ENCODE data around the gene TDRD9.
"Not testable (repeated sequence)": the region's sequence is repeated elsewhere in the genome, so short reads cannot be mapped to it uniquely, and the experiment has no call there.

Gene TDRD9, protein sequence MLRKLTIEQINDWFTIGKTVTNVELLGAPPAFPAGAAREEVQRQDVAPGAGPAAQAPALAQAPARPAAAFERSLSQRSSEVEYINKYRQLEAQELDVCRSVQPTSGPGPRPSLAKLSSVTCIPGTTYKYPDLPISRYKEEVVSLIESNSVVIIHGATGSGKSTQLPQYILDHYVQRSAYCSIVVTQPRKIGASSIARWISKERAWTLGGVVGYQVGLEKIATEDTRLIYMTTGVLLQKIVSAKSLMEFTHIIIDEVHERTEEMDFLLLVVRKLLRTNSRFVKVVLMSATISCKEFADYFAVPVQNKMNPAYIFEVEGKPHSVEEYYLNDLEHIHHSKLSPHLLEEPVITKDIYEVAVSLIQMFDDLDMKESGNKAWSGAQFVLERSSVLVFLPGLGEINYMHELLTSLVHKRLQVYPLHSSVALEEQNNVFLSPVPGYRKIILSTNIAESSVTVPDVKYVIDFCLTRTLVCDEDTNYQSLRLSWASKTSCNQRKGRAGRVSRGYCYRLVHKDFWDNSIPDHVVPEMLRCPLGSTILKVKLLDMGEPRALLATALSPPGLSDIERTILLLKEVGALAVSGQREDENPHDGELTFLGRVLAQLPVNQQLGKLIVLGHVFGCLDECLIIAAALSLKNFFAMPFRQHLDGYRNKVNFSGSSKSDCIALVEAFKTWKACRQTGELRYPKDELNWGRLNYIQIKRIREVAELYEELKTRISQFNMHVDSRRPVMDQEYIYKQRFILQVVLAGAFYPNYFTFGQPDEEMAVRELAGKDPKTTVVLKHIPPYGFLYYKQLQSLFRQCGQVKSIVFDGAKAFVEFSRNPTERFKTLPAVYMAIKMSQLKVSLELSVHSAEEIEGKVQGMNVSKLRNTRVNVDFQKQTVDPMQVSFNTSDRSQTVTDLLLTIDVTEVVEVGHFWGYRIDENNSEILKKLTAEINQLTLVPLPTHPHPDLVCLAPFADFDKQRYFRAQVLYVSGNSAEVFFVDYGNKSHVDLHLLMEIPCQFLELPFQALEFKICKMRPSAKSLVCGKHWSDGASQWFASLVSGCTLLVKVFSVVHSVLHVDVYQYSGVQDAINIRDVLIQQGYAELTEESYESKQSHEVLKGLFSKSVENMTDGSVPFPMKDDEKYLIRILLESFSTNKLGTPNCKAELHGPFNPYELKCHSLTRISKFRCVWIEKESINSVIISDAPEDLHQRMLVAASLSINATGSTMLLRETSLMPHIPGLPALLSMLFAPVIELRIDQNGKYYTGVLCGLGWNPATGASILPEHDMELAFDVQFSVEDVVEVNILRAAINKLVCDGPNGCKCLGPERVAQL (N-terminal part only)

GRCh38 chr14:103928011-103928890 lies at the start of gene TDRD9:
Gene TDRD9 (plus strand): TSS chr14:103928456. CDS start chr14:103928510, 54 bp downstream.
- DNase-seq, result no peak

DNA sequence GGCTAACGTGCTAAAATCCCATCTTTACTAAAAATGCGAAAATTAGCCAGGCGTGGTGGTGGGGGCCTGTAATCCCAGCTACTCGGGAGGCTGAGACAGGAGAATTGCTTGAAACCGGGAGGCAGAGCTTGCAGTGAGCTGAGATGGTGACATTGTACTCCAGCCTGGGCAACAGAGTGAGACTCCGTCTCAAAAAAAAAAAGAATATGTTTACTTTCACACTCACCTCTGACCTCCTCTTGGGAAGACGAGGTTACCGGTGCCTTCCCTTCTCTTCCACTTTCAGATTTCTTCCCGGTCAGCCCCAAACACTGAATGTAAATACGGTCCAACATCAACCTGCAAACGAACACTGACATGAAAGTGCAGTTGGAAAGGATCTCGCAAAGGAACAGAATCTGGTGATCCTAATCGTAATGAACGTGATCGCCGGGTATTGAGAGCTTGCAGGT lies 49.1 kb upstream of the TDRD9 start:
- DNase-seq, result no peak

DNA sequence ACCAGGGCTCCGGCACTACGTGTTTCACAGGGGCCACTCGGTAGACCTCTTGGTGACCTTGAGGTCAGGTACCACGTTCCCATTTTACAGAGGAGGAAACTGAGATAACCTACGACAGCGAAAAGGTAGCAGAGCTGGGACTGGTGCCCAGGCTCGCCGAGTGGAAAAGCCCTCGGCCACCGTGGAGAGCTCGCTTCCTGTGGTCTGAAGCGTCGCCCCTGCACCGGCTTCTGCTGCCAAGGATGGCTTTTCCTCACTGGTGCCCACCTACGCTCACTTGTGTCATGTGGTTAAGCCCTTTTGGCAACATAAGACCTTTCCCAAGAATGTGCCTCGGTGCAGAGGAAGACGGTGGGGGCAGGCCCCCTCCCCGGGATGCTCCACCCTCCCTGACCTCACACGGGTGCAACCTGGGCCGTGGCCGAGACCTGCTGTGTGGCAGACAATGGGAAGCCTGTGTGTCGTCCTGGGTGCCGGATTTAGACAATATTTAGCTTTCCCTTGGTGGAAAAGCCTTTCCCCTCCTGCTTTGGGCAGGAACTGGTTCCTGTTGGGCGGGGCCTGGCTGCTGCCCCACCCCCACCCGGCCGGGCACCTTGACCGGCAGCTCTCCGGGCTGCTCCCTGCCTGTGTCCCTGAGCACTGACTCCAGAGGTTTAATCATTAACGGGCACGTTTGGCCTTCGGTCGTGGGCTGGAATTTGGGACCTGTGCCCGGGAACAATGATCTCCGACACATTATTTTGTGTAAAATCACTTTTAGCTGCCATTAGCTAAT lies 48.5 kb upstream of the TDRD9 start:
- DNase-seq, result no peak

DNA sequence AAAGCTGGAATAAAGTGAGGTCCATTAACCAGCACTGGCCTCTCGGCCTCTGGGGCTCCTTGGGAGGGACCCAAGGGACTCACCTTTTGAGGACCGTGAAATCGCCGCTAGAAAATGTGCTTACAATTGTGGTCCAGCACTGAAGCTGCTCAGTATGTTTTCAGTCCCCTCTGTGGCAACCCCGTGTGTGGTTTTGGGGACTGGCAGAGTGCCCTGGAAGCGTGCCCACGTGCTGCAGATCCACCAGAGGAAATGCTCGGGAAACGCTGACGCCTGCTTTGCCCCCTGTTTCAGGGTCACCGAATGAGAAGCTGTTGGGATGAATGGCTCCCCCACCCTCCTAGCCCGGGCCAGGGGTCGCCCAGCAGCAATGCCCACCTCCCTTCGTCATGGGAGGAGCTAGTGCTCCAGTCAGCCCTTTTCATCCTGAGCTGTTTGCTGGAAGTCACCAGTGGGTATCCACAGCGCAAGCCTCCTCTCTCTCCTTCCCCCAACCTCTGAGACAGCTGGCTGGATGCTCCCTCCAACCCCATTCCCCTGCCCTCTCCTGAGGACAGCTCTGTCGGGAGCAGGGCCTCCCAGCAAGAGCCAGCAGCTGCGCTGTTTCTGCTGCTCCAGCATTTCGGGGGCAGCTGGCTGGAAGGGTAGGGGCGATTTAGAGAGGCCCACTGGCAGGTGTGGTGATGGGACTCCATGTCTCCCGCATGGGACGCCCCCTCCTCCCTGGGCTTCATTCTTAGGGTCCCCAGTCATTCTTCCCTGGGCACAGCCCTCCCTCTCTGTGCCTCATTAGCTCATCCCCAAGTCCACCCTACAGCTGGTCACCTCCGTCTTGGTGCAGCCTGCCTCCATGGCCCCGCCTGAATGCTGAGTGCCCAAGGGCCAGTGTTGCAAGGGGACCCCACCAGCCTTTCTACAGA lies 47.6 kb upstream of the TDRD9 start:
- peak; percentile 27 for DNase-seq

GRCh38 chr14:103881268-103882201 lies 46.7 kb upstream of the TDRD9 start:
- no peak for DNase-seq

GRCh38 chr14:103882503-103883262 lies 45.6 kb upstream of the TDRD9 start:
- no peak for DNase-seq

DNA sequence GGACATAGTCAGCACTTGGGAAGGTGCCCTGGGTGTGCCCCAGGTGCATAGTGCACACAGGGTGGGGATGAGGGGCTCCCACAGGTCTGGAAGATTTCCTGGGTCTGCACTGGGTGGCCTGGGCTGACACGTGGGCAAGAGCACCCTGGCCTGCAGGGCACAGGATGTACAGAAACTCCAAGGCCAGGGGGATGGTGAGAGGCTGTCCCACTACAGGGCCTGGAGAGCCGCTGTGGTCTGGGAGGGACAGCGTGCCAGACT lies 45.1 kb upstream of the TDRD9 start:
- no peak for DNase-seq

DNA sequence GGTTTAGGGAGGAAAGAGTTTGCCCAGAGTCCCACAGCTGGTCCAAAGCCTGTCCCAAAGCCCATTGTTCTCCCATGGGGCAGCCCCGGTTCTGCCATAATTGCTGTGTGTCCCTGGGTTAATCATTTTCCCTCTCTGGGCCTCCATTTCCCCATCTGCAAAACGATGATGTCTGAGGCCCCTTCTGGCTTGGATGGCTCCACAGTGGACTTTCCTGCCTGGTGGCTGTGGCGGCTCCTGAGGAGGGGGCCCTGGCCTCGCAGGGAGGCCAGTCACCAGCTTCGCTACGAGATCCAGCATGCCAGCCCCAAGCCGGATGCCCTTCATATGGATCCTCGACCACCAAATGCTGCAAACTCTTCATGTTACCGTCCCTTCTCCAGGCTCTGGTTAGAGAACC lies 43.4 kb upstream of the TDRD9 start:
- DNase-seq, result no peak

DNA sequence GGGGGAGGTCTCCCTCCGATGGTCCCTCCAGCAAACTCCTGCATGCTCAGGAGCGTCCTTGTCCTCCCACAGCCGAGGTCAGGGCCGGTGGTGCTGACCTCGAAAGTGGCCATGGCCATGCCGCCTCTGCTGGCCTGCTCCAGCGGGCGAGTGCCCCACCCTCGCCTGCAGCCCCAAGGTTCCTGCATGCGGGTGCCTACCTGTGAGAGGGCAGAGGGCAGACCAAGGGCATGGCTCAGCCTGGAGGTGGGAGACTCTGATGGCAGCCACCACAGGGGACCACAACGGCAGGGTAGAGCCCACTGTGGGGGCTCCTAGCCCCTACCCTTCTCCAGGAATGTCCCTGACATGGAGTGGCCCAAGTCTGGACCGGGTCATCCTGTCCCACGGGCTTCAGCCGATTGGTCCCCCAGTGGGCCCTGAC lies 42.7 kb upstream of the TDRD9 start:
- no peak for DNase-seq

DNA sequence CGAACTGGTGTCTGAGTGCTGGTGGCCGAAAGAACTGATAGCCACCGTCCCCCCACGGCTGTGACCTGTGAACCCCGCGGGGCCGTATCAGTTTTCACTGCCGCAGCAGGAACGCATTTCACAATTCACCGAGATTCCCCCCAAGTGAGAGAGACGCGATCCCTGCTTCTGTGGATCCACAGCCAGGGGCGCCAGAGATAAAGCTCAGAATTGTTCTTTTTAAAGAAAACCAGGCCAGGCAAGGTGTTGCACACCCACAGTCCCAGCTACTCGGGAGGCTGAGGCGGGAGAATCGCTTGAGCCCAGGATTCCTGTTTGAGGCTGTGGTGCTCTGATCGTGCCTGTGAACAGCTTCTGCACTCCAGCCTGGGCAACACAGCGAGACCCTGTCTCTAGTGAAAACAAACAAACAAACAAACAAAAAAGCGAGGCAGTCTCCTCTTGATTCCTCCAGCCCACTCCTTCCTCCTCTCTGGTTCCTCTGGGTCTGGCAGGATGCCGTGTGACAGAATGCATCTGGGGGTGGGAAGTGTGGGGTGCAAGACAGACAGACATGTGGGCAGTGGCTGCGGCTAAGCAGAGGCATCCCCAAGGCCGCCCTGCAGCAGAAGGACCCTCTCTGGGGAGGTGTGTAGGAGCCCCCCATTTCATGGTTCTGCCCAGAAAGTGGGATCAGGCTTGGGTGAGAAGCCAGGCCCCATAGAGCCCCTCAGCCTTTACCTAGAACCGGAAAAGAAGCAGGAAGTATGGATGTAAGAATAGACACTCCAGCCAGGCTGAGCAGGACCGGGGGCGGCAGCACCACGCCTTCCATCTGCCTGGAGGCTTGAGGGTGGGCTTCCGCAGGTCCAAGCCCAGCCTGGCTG lies 41.7 kb upstream of the TDRD9 start:
- no peak for DNase-seq

- DNase-seq, result peak; percentile 20
These were observed 41.1 kb upstream of the TDRD9 start for GRCh38 chr14:103887170-103887501.

GRCh38 chr14:103887557-103888115 lies 40.6 kb upstream of the TDRD9 start:
- DNase-seq, result no peak

- not testable (repeated sequence) for DNase-seq
These were observed 39.3 kb upstream of the TDRD9 start for GRCh38 chr14:103889002-103889312.

- no peak for DNase-seq
These were observed 38.8 kb upstream of the TDRD9 start for GRCh38 chr14:103889313-103890051.

- DNase-seq, result no peak
These were observed 38.2 kb upstream of the TDRD9 start for GRCh38 chr14:103890052-103890371.

DNA sequence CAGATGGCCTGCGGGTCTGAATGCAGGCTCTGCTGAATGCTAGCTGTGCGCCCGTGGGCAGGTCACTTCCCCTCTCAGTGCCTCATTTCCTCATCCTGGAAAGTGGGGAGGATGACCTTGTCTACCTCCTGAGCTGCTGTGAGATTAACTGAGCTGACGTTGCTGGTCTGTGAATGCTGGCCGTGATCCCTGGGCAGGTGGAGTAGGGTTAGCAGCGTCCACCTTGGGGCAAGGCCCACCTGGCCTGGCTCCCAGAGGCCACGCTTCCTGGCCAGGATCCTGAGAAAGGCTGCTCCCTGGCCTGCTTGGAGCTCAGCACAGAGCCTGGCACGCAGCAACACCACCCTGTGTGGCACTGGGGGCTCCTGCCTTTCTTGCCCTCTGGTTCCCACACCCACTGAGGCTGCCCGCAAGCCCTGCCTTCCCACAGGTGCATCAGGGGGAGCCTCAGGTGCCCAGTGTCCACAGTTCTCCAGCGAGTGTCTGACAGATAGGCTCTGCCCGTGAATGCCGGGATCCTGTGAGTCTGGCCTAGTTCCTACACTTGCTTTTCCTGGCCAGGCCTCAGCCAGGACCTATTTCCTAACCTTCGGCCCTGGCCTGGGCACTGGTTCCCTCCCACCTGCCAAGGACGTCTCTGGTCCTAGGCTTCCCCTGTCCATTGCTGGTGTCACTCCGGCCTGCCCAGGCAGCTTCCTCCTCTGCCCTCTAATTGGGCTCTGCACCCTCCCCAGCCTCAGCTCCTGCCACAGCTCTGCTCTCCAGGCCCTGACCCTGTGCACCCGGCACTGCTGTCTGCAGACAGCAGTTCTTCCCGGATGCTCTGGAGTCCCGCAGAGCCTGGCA lies 37.2 kb upstream of the TDRD9 start:
- DNase-seq, result no peak

Measured in NCI-H2171 treated with DMSO at 0.1 percent for 48 hours (cell line).